ENCODE measurements around the gene CCNA1.

- no peak for TF ChIP-seq POLR2A (IDR thresholded peaks at IDR 0.05)
- TF ChIP-seq, protein P1, sequence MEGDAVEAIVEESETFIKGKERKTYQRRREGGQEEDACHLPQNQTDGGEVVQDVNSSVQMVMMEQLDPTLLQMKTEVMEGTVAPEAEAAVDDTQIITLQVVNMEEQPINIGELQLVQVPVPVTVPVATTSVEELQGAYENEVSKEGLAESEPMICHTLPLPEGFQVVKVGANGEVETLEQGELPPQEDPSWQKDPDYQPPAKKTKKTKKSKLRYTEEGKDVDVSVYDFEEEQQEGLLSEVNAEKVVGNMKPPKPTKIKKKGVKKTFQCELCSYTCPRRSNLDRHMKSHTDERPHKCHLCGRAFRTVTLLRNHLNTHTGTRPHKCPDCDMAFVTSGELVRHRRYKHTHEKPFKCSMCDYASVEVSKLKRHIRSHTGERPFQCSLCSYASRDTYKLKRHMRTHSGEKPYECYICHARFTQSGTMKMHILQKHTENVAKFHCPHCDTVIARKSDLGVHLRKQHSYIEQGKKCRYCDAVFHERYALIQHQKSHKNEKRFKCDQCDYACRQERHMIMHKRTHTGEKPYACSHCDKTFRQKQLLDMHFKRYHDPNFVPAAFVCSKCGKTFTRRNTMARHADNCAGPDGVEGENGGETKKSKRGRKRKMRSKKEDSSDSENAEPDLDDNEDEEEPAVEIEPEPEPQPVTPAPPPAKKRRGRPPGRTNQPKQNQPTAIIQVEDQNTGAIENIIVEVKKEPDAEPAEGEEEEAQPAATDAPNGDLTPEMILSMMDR (IDR thresholded peaks at IDR 0.05) = no peak
Measured at GRCh38 chr13:36412736-36413135, 19.6 kb upstream of the CCNA1 start.
